ENCODE data around the gene FSIP2.

The FSIP2 gene

GRCh38 chr2:185736210-185736609 lies 2.4 kb upstream of the FSIP2 start:
- H3K4me3 ChIP-seq (ENCODE audit: low read depth, low read length), result no peak overlapping the region
- DNase-seq (ENCODE audit: low read depth), result no peak
- TF ChIP-seq CTCF (IDR thresholded peaks at IDR 0.05; ENCODE audit: low read depth, low read length, missing control alignments), result no peak

GRCh38 chr2:185745864-185746859 lies 7.6 kb downstream of the FSIP2 start:
- no peak overlapping the region for H3K4me3 ChIP-seq (ENCODE audit: low read depth, low read length)
- no peak for TF ChIP-seq CTCF (IDR thresholded peaks at IDR 0.05; ENCODE audit: low read depth, low read length, missing control alignments)
- no peak for DNase-seq (ENCODE audit: low read depth)

GRCh38 chr2:185757356-185757755 lies 18.8 kb downstream of the FSIP2 start:
- H3K4me3 ChIP-seq (ENCODE audit: low read depth, low read length), result no peak overlapping the region
- no peak for TF ChIP-seq CTCF (IDR thresholded peaks at IDR 0.05; ENCODE audit: low read depth, low read length, missing control alignments)
- DNase-seq (ENCODE audit: low read depth), result no peak

GRCh38 chr2:185771396-185771795 lies 32.8 kb downstream of the FSIP2 start:
- H3K4me3 ChIP-seq (ENCODE audit: low read depth, low read length), result no peak overlapping the region
- TF ChIP-seq CTCF (IDR thresholded peaks at IDR 0.05; ENCODE audit: low read depth, low read length, missing control alignments), result no peak
- no peak for DNase-seq (ENCODE audit: low read depth)

- no peak for TF ChIP-seq CTCF (IDR thresholded peaks at IDR 0.05; ENCODE audit: low read depth, low read length, missing control alignments)
- no peak overlapping the region for H3K4me3 ChIP-seq (ENCODE audit: low read depth, low read length)
- no peak for DNase-seq (ENCODE audit: low read depth)
These were observed 42.3 kb downstream of the FSIP2 start for GRCh38 chr2:185780890-185781289.

GRCh38 chr2:185782223-185782769 lies 43.7 kb downstream of the FSIP2 start:
- no peak overlapping the region for H3K4me3 ChIP-seq (ENCODE audit: low read depth, low read length)
- TF ChIP-seq CTCF (IDR thresholded peaks at IDR 0.05; ENCODE audit: low read depth, low read length, missing control alignments), result no peak
- DNase-seq (ENCODE audit: low read depth), result no peak
